Erythroblast (primary cell): Measurements from ENCODE around the gene AEBP1.

ENCODE experiments used
- GATA1 ChIP-seq: IDR thresholded peaks from 2 replicates; pipeline ENCODE4 v1.6.1; 2011; ENCODE audit warnings: low read depth, mild to moderate bottlenecking, control low read depth, low read length, moderate library complexity
- POLR2A ChIP-seq: IDR thresholded peaks from 2 replicates; pipeline ENCODE4 v1.6.1; 2011; ENCODE audit warnings: mild to moderate bottlenecking, low read length

- no peak for TF ChIP-seq POLR2A
- no peak for TF ChIP-seq GATA1
Measured at GRCh38 chr7:44078521-44078920, 25.6 kb upstream of the AEBP1 start.
